Activated naive CD4-positive, alpha-beta T cell treated with anti-CD3 and anti-CD28 coated beads, Interleukin-2, amount 10 ng/mL, durations not matched to agents 7 days and 5 days (primary cell): ENCODE measurements around the gene PSMB11.

ENCODE experiments used
- CTCF ChIA-PET: fragments of 350-600 bp; sonication (Branson Sonifier 250); formaldehyde crosslinking; loops from one replicate; lab custom pipeline; 2021; ENCODE audit warnings: antibody characterized with exemption; lab: Charles Lee
- DNase-seq: peaks from one replicate; pipeline ENCODE4 v3.0.0-alpha.2; 2020
- H3K27ac Mint-ChIP-seq: one replicate; pipeline ENCODE4 v1.8.0; 2021; ENCODE audit warnings: mild to moderate bottlenecking, moderate library complexity, mixed read lengths
- H3K27me3 Mint-ChIP-seq: one replicate; pipeline ENCODE4 v1.8.0; 2021; ENCODE audit warnings: mild to moderate bottlenecking, mixed read lengths
- H3K36me3 Mint-ChIP-seq: one replicate; pipeline ENCODE4 v1.8.0; 2021; ENCODE audit warnings: mixed read lengths
- H3K4me1 Mint-ChIP-seq: one replicate; pipeline ENCODE4 v1.8.0; 2021; ENCODE audit warnings: mixed read lengths
- H3K4me3 Mint-ChIP-seq: one replicate; pipeline ENCODE4 v1.8.0; 2021; ENCODE audit warnings: mild to moderate bottlenecking, moderate library complexity, mixed read lengths
- H3K9me3 Mint-ChIP-seq: one replicate; pipeline ENCODE4 v1.8.0; 2021; ENCODE audit warnings: mixed read lengths

PSMB11 gene

GRCh38 chr14:23041729-23042128 is 283 bp upstream of the PSMB11 start:
- Mint-ChIP-seq H3K36me3 (no peaks in the 10 kb centered on the region), H3K4me1 (peaks cover 2% of the 10 kb centered on the region), H3K4me3 (no peak overlapping the region), H3K27me3 (peaks cover 38% of the 10 kb centered on the region), H3K27ac (no peak overlapping the region), H3K9me3 (no peaks in the 10 kb centered on the region)
- no peak for DNase-seq
- CTCF ChIA-PET, result interaction anchor here (0.8 to 3.6 kb wide), 4 partner anchors 14 to 55 kb away, joined by 4 to 14 read pairs (median 4); no protein-coding TSS in a partner anchor

DNA sequence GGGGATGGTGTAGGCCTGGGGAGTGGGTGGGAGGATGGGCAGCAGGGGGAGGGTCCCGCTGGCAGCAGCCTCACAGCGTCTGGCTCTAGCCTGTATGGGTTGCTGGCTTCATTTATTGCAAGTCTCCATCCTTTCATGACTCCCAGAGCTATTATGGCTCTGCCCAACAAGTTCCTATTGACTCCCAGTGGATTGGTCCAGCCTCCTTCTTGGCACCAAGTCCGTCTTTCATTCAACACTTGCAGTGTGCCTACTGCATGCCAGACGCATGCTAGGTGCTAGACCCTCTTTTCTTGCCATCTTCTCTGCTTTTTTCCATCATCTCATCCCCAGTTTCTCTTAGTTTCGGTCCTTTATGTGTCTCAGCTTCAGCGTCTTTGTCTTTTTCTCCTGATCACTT is 1.1 kb downstream of the PSMB11 start:
- Mint-ChIP-seq H3K4me3 (no peak overlapping the region), H3K36me3 (no peaks in the 10 kb centered on the region), H3K27me3 (peaks cover 43% of the 10 kb centered on the region), H3K4me1 (no peaks in the 10 kb centered on the region), H3K27ac (no peak overlapping the region), H3K9me3 (no peaks in the 10 kb centered on the region)
- CTCF ChIA-PET, result interaction anchor here (0.8 to 3.6 kb wide), 3 partner anchors 13 to 57 kb away, joined by 3 to 14 read pairs (median 4); no protein-coding TSS in a partner anchor
- no peak for DNase-seq

DNA sequence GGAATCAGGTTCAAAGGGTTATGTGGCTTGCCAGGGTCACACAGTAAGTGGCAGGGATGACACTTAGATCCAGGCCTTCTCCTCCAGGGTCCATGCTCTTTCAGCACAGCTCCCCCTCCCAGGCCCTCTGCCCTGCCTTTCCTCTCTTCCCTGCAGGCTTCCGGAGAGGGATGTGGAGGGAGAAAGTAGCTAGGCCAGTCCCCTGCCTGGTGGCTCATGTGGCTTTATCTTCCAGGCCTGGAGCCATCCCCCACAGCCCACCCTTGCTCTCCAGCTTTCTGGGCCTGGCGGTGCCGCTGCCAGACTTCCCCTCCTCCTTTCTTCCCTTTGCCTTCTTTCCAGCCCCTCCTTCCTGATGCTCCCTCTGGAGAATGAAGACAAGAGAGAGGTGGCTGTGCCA is 1.7 kb downstream of the PSMB11 start:
- Mint-ChIP-seq H3K36me3 (no peaks in the 10 kb centered on the region), H3K27me3 (peaks cover 43% of the 10 kb centered on the region), H3K4me1 (no peaks in the 10 kb centered on the region), H3K27ac (no peak overlapping the region), H3K9me3 (no peaks in the 10 kb centered on the region), H3K4me3 (no peak overlapping the region)
- CTCF ChIA-PET, result interaction anchor here (0.8 to 3.6 kb wide), 2 partner anchors 12 to 57 kb away, joined by 3 to 14 read pairs; no protein-coding TSS in a partner anchor
- DNase-seq, result no peak

DNA sequence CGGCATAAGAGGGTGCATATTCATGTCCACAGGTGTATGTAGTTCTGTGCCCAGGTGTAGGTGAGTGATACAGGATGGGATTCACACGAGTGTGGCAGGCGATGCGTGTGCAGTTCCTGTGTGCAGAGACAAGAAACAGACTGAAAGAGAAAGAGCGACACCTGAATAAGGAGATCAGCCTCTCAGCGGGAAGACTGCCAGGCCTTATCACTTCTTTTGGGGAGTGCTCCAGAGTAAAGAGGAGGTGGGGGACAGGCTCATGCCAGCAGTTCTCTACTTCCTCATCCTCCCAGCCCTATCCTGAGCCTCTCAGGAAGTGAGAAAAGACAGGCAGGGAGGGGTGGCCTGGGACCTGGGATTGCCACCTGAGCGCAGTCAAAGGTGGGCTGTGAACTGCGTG is 2.8 kb downstream of the PSMB11 start:
- Mint-ChIP-seq H3K27me3 (peaks cover 39% of the 10 kb centered on the region), H3K27ac (no peak overlapping the region), H3K9me3 (no peaks in the 10 kb centered on the region), H3K36me3 (no peaks in the 10 kb centered on the region), H3K4me1 (no peaks in the 10 kb centered on the region), H3K4me3 (no peak overlapping the region)
- CTCF ChIA-PET, result no interaction called here
- DNase-seq, result no peak

DNA sequence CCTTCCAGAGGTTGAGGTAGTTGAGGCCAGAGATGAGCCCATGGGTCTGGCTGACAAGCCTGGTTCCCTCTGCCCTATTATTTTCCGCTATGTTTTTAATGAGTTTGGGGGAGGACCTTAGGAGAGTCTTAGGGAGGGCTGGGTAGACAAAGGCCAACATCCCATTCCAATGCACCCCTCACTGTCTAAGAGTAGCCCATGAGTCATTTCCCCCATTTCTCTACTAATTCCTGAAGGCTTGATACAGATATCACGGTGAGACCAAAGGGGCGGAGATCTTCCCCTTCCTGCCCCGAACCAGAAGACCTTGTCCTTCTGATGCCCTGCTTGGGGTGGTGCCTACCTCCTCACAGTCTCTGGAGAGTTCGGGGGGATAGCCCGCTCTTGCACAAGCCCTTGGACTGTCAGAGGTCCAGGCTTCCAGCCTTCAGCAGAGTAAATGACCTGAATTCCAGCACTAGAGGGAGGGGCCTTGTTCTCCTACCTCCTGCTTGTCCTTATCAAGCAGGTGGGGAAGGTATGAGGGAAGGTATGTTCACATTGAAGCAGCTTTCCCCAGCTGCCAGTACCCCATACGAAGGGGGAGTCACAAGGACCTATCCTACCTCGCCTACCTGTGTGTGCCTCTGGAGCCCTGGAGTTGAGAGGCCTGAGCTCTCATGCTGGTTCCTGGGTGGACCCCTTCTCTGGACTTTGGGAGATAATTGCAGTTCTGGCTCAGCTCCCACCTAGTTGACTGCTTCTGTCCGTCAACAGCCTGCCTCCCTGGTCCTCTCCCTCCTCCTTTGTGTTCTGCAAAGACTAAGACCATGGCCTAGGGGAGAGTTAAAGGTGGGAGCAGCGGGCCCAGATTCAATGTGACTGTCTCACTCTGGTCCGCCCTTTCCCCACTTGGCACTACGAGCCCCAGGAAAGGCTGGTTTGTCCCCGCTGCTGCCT is 3.7 kb downstream of the PSMB11 start:
- Mint-ChIP-seq H3K9me3 (no peaks in the 10 kb centered on the region), H3K4me3 (no peak overlapping the region), H3K27ac (no peak overlapping the region), H3K36me3 (no peaks in the 10 kb centered on the region), H3K27me3 (peaks cover 39% of the 10 kb centered on the region), H3K4me1 (no peaks in the 10 kb centered on the region)
- CTCF ChIA-PET, result interaction anchor here (19.2 kb wide), 1 partner anchor 56 kb away, joined by 633 read pairs; the partner anchor contains the start of gene AJUBA
- DNase-seq, result no peak

- no peaks in the 10 kb centered on the region for H3K36me3 Mint-ChIP-seq
- no peak overlapping the region for H3K4me3 Mint-ChIP-seq
- H3K27ac Mint-ChIP-seq, result no peak overlapping the region
- H3K4me1 Mint-ChIP-seq, result no peaks in the 10 kb centered on the region
- no peak for DNase-seq
- no peaks in the 10 kb centered on the region for H3K9me3 Mint-ChIP-seq
- CTCF ChIA-PET, result interaction anchor here (0.7 to 19.2 kb wide), 3 partner anchors 11 to 58 kb away, joined by 4 to 633 read pairs (median 4); partner anchors contain the start of genes AJUBA and CDH24
- H3K27me3 Mint-ChIP-seq, result peaks cover 32% of the 10 kb centered on the region
Observed at GRCh38 chr14:23047034-23047634, 5.1 kb downstream of the PSMB11 start.

DNA sequence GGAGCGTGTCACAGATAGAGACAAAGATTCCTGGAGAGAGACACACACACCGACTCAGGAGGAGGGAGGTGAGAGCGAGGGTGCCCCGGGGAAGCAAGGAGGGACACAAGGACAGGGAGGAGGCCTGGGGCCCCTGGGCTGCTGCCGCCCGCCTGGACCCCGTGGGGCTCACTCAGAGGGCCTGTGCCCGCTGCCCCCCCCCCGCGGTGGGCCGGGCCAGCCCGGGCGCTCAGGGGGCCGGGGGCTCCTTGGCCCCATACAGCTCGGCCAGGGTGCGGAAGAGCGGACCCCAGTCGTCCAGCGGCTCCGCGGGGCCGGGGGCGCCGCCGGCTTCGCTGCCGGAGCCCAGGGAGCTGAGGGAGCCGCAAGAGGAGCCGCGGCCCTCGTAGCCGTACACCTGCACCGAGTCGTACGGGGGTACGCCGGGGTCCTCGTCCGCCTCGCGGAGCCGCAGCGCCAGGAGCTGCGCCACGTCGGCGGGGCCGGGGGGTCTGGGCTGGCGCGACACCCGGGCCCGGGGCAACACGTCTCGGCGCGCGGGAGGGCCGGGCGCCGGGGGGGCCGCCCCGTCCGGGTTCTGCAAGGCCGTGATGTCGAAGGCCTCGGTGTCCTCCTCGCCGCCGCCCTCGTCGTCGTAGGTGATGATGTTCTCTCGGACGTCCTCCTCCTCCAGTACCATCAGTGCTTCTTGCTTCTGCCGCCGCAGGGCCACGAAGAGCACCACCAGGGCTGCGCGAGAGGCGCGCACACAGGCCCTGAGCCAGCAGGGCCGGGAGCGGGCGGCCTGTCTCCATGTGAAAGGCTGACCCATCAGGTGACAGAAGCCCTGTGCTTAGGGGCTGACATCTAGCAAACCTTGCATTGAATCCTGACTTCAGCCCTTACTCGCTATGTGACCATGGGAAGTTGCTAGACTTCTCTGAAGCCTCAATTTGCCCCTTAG is 6.0 kb downstream of the PSMB11 start:
- Mint-ChIP-seq H3K9me3 (no peaks in the 10 kb centered on the region), H3K4me3 (no peak overlapping the region), H3K36me3 (no peaks in the 10 kb centered on the region), H3K27ac (no peak overlapping the region), H3K27me3 (peaks cover 26% of the 10 kb centered on the region), H3K4me1 (no peaks in the 10 kb centered on the region)
- CTCF ChIA-PET, result interaction anchor here (0.7 to 19.2 kb wide), 3 partner anchors 10 to 58 kb away, joined by 3 to 633 read pairs (median 4); partner anchors contain the start of genes AJUBA and CDH24
- DNase-seq, result no peak

GRCh38 chr14:23049011-23049410 is 7.0 kb downstream of the PSMB11 start:
- Mint-ChIP-seq H3K36me3 (no peaks in the 10 kb centered on the region), H3K4me3 (no peak overlapping the region), H3K4me1 (no peaks in the 10 kb centered on the region)

GRCh38 chr14:23051141-23052057 is 9.4 kb downstream of the PSMB11 start:
- DNase-seq, result no peak
- Mint-ChIP-seq H3K27ac (no peak overlapping the region), H3K36me3 (no peaks in the 10 kb centered on the region), H3K9me3 (no peaks in the 10 kb centered on the region), H3K4me1 (peaks cover 8% of the 10 kb centered on the region), H3K4me3 (no peak overlapping the region), H3K27me3 (peaks cover 18% of the 10 kb centered on the region)
- CTCF ChIA-PET, result interaction anchor here (1.8 to 19.2 kb wide), 2 partner anchors 62 to 79 kb away, joined by 8 to 633 read pairs; partner anchors contain the start of gene AJUBA

More at GRCh38 chr14:23049011-23049410, 7.0 kb downstream of the PSMB11 start:
- peaks cover 18% of the 10 kb centered on the region for H3K27me3 Mint-ChIP-seq
- no peaks in the 10 kb centered on the region for H3K9me3 Mint-ChIP-seq
- CTCF ChIA-PET, result interaction anchor here (0.6 to 19.2 kb wide), 4 partner anchors 9 to 59 kb away, joined by 3 to 633 read pairs (median 4); partner anchors contain the start of gene AJUBA
- H3K27ac Mint-ChIP-seq, result no peak overlapping the region
- DNase-seq, result no peak

GRCh38 chr14:23052182-23052623 is 10.2 kb downstream of the PSMB11 start:
- Mint-ChIP-seq H3K36me3 (no peaks in the 10 kb centered on the region), H3K27ac (no peak overlapping the region), H3K4me1 (peaks cover 13% of the 10 kb centered on the region), H3K27me3 (peaks cover 24% of the 10 kb centered on the region), H3K4me3 (no peak overlapping the region), H3K9me3 (no peaks in the 10 kb centered on the region)
- no peak for DNase-seq
- CTCF ChIA-PET, result interaction anchor here (0.7 to 19.2 kb wide), 4 partner anchors 29 to 80 kb away, joined by 3 to 633 read pairs (median 6); partner anchors contain the start of gene AJUBA

GRCh38 chr14:23052671-23053070 is 10.7 kb downstream of the PSMB11 start:
- Mint-ChIP-seq H3K9me3 (no peaks in the 10 kb centered on the region), H3K4me3 (no peak overlapping the region), H3K27ac (no peak overlapping the region), H3K36me3 (no peaks in the 10 kb centered on the region), H3K27me3 (peaks cover 20% of the 10 kb centered on the region), H3K4me1 (peaks cover 13% of the 10 kb centered on the region)
- CTCF ChIA-PET, result interaction anchor here (0.7 to 19.2 kb wide), 4 partner anchors 29 to 80 kb away, joined by 3 to 633 read pairs (median 12); partner anchors contain the start of gene AJUBA
- no peak for DNase-seq

DNA sequence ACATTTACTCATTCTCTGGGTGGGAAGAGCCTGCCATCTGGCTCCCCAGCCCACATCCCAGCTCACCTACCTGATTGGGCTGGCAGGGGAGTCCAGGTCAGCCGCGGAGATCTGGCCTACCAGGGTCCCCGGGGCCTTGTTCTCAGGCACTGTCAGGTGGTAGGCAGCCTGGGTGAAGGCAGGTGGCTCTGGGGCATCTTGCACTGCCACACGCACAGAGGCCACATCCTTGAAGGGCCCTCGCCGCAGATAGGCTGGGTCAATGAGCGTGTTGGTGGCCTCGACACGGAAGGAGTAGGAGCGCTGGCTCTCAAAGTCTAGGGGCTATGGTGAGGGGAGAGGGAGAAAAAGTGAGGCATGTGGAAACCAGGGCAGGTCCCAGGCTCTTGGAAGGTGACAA is 11.4 kb downstream of the PSMB11 start:
- CTCF ChIA-PET, result interaction anchor here (1.0 to 19.2 kb wide), 4 partner anchors 15 to 81 kb away, joined by 3 to 633 read pairs (median 13); partner anchors contain the start of gene AJUBA
- DNase-seq, result no peak
- Mint-ChIP-seq H3K36me3 (peaks cover 4% of the 10 kb centered on the region), H3K9me3 (no peaks in the 10 kb centered on the region), H3K27me3 (peaks cover 25% of the 10 kb centered on the region), H3K27ac (no peak overlapping the region), H3K4me3 (no peak overlapping the region), H3K4me1 (peaks cover 20% of the 10 kb centered on the region)
